ENCODE data around the gene YIPF3. TPM values are rescaled to one million over a fixed set of nuclear protein-coding genes. Genes with fewer than 3 reads are reported as not detected.

The YIPF3 gene
- total RNA-seq, 2 donors from 2014 or later, result 162 to 180 TPM

DNA sequence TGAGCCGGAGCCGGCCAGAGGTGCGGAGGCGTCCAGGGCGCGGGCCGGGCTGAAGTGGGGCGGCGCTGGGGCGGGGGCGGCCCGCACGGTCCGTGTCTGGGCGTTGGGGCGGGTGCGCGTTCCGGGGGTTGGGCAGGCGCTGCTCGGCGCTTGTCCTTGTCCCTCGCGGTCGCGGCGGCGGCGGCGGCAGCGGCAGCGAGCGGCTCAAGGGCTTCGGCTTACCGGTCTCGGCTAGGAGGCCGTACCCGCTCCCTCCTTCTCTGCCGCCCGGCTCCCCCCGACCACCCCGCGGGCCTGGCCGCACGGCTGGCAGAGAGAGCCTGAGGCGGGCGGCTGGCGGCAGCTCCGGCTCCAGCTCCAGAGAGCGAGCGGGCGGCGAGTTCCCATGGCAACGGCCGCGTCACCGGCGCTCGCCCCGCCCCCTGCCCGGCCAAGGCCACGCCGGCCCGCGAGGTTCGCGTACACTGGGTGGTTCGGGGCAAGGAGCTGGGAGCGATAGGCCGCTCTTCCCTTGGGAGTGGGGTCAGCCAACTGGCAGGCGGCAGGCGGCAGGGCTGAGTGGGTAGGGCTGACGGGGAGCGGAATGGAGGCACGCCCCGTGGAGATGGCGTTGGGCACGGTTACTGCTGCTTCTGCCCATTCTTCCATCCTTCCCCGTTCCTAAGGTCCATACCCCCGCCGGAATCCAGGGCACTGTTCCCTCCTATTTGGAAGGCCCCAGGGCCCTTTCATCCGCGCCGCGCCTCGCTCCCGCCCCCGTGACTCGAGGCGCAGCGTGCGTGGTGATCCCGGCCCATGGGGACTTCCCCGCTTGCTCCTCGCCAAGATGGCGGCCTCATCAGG is 6.5 kb downstream of the YIPF3 start, which contains the start of gene LRRC73:
LRRC73 (minus strand) TSS at position 363 of the 843 bp plus-strand sequence. CDS start 561 bp downstream, outside the sequence.
- peaks cover 8% of the 10 kb centered on the region for H3K4me1 ChIP-seq (replicated peaks)
- H3K9me3 ChIP-seq, result no peaks in the 10 kb centered on the region
- H3K27me3 ChIP-seq (replicated peaks; ENCODE audit: insufficient read depth), result no peaks in the 10 kb centered on the region
- peaks cover 4 to 23% of the 10 kb centered on the region in 2 donors for H3K36me3 ChIP-seq
- peak within 1 kb of the TSS; percentile 61 to 64 for H3K27ac ChIP-seq
- WGBS, result 9% methylated on average over 63 of the region's 96 CpGs
- DNase-seq (ENCODE audit: low spot score), result peak; percentile 81
- intact Hi-C loops (cut with DNase I), result loop anchor here (5.0 kb wide), 1 partner anchor 123 kb away; no protein-coding TSS in a partner anchor
- peak within 1 kb of the TSS; percentile 75 to 76 for H3K4me3 ChIP-seq
- TF ChIP-seq POLR2AphosphoS5 (IDR thresholded peaks at IDR 0.05) (peak; percentile 13), POLR2A (IDR thresholded peaks at IDR 0.05) (peak; percentile 66)
- TF ChIP-seq, protein P1, sequence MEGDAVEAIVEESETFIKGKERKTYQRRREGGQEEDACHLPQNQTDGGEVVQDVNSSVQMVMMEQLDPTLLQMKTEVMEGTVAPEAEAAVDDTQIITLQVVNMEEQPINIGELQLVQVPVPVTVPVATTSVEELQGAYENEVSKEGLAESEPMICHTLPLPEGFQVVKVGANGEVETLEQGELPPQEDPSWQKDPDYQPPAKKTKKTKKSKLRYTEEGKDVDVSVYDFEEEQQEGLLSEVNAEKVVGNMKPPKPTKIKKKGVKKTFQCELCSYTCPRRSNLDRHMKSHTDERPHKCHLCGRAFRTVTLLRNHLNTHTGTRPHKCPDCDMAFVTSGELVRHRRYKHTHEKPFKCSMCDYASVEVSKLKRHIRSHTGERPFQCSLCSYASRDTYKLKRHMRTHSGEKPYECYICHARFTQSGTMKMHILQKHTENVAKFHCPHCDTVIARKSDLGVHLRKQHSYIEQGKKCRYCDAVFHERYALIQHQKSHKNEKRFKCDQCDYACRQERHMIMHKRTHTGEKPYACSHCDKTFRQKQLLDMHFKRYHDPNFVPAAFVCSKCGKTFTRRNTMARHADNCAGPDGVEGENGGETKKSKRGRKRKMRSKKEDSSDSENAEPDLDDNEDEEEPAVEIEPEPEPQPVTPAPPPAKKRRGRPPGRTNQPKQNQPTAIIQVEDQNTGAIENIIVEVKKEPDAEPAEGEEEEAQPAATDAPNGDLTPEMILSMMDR (IDR thresholded peaks at IDR 0.05), result peak in 1 of 4 experiments; percentile 15

DNA sequence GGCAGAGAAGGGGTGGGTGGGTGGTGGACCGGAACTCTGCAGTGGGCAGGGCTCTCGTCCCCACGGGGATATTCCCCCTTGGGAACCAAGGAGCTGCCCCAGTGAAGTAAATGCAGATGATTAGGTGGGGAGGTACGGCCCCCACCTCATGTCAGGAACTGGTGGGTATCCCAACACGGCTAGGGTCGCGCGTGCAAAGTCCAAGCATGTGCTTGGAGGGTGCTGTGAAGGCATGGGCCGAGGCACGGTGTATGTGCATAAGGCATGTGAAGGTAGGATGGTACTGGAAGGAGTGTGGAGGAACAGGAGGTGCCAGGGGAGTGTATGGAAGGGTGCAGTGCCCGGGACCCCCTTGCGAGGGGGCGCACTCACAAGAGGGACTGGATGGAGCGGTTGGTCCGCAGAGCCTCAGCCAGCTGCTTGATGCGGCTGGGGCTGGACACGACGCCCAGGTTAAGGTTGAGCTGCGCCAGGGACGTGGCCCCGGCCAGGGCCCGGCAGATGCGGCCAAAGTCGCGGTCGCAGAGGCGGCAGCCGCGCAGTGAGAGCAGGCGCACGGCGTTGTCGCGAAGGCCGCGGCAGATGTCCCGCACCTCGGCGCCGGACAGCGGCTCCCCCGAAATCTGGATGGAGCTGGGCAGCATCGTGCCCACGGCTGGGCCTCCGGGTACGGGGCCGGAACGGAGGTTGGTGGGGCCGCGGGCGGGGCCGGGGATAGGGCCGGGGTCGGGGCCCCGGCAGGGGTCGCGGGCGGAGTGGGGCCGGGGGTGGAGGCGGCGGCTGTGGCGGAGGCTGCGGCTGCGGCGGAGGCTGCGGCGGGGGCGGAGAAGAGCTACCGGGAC is 7.4 kb downstream of the YIPF3 start:
- DNase-seq (ENCODE audit: low spot score), result no peak
- Histone ChIP-seq H3K4me1 (replicated peaks) (peaks cover 5% of the 10 kb centered on the region), H3K27me3 (replicated peaks; ENCODE audit: insufficient read depth) (no peaks in the 10 kb centered on the region), H3K27ac (peak overlapping the region; percentile 61 to 64), H3K4me3 (peak overlapping the region; percentile 75 to 76), H3K9me3 (no peaks in the 10 kb centered on the region), H3K36me3 (peaks cover 4 to 28% of the 10 kb centered on the region in 2 donors)
- WGBS, result 12% methylated on average over 58 of the region's 69 CpGs
- no peak for TF ChIP-seq POLR2A (IDR thresholded peaks at IDR 0.05)
- TF ChIP-seq POLR2AphosphoS5 (IDR thresholded peaks at IDR 0.05), result no peak
- intact Hi-C loops (cut with DNase I), result loop anchor here (5.0 kb wide), 1 partner anchor 122 kb away; no protein-coding TSS in a partner anchor

DNA sequence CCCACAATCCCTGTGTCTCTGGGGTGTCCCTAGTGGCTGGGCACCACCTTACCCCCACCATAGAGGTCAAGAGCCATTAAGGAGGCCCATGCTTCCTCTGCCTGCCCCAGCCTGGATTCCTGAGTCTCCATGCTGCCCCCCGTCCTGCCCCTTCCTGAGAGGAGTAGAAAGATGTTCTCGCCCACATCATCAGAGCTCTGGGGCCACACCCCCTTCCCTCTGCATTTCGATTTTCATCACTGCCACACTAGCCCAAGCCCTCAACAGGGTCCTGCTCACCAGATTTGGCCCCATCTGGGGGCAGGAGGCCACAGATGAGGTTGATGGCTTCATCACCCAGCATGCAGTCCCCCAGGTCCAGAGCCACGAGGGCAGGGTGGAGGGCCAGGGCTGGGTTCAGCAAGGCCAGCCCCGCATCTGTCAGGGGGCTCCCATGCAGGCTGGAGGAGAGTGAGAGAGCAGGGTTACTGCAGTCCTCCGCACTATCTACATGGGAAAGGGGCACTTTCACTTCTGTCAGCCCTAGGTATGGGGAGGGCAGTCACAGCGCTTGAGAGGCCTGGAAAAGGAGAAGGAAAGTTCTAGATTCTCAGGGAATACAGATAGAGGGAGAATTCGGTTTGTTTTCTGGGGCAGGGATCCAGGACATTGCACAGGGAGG is 8.1 kb downstream of the YIPF3 start:
- no peak for DNase-seq (ENCODE audit: low spot score)
- peaks cover 4 to 28% of the 10 kb centered on the region in 2 donors for H3K36me3 ChIP-seq
- no peak overlapping the region for H3K4me3 ChIP-seq
- TF ChIP-seq POLR2AphosphoS5 (IDR thresholded peaks at IDR 0.05) (no peak), POLR2A (IDR thresholded peaks at IDR 0.05) (no peak)
- TF ChIP-seq, protein P1 (IDR thresholded peaks at IDR 0.05), result no peak
- H3K9me3 ChIP-seq, result no peaks in the 10 kb centered on the region
- WGBS, result 72% methylated on average over 8 of the region's 8 CpGs
- no peaks in the 10 kb centered on the region for H3K27me3 ChIP-seq (replicated peaks; ENCODE audit: insufficient read depth)
- intact Hi-C loops (cut with DNase I), result loop anchor here (5.0 kb wide), 1 partner anchor 121 kb away; no protein-coding TSS in a partner anchor
- H3K27ac ChIP-seq, result no peak overlapping the region
- H3K4me1 ChIP-seq (replicated peaks), result peaks cover 4% of the 10 kb centered on the region

DNA sequence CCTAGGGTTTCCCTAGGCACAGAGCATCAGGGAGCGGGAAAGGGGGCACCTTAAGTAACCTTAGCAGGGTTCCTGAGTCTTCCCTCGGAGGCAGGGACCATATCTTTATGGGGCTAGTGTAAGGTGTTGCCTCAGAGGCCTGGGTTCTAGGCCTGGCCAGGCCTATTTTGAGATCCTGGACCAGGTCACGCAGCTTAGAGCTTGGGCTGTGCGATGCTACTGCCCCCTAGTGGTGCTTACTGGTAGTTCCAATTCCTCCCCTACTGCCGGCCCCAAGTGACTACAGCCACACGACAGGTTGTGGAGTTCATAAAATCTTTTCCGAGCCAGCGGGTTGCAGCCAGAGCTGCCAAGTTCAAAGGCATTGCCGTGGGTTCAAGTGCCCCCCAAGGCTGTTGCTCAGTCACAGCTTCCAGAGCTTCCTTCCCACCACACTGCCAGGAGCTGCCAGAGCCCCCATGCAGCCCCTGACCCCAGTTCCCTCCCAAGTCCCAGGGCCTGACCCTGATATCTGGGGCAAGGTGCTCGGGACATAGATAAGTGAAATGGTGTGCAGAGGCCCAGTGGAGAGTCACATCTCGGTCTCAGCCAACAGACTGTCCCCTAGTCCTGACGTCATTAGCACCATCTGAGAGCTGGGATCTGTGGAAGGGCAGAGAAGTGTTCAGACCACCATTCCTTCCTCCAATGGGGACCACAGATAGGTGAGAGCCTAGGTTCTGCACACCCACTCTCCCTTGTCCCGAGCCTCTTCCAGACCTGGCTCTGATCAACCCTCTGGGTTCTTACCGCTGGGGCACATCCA is 9.9 kb downstream of the YIPF3 start:
- 24% methylated on average over 14 of the region's 14 CpGs for WGBS
- intact Hi-C loops (cut with DNase I), result loop anchor here (2.0 to 5.0 kb wide), 2 partner anchors 52 to 120 kb away; partner anchors contain the start of gene DLK2
- TF ChIP-seq POLR2A (IDR thresholded peaks at IDR 0.05) (no peak), POLR2AphosphoS5 (IDR thresholded peaks at IDR 0.05) (peak; percentile 63)
- TF ChIP-seq, protein P1 (IDR thresholded peaks at IDR 0.05), result peak; percentile 89 to 99 (median 96)
- Histone ChIP-seq H3K36me3 (peaks cover 0 to 23% of the 10 kb centered on the region in 2 donors), H3K27ac (no peak overlapping the region), H3K4me1 (replicated peaks) (peaks cover 4% of the 10 kb centered on the region), H3K9me3 (no peaks in the 10 kb centered on the region), H3K4me3 (no peak overlapping the region), H3K27me3 (replicated peaks; ENCODE audit: insufficient read depth) (no peaks in the 10 kb centered on the region)
- DNase-seq (ENCODE audit: low spot score), result peak; percentile 78

Data from prostate gland (tissue), 2 donors.